ENCODE results near the gene SPDYE5.
"Not testable (repeated sequence)": the region's sequence is repeated elsewhere in the genome, so short reads cannot be mapped to it uniquely, and the experiment has no call there.

DNA sequence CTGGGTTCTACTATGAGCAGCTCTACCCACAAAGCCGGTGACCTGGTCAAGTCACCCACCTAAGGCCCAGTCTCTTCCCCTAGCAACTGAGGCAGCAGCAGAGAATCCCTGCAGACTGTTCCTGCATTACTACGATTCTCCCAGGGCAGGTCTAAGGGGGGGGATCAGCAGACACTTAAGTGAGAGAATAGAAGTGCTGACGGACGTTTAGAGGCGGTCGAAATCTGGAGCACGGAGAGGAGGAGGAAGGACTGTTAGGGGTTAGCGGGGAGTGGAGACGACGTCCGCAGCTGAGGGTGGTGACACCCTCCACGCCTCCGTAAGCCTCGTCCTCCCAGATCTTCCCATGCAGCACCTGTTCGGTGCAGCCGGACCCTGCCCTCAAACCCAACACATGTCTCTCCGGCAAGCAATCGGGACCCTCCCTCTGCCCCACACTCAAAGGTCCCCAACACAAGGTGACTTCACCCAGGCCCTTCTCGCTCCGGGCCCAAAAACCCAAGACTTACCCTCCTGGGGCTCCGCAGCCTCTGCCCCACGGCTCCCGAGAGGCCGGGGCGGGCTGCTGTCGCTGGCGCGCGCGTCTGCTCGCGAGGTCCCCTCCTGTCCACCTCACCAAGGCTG lies 6.7 kb upstream of the SPDYE5 start:
- TF ChIP-seq EP300, CTCF, POLR2A (IDR thresholded peaks at IDR 0.05): not testable (repeated sequence)

Data from sigmoid colon (tissue), 4 donors.